Dermis blood vessel endothelial cell (primary cell): ENCODE results near the gene NELFA. TPM values are rescaled to one million over a fixed set of nuclear protein-coding genes. Genes with fewer than 3 reads are reported as not detected.

Experiments
- DNase-seq: peaks from one replicate; pipeline ENCODE4 v3.0.0; 2010
- total RNA-seq: library from RNA; depleted of rRNA; stranded (reverse); fragments of >200 nt; gene quantifications from 2 replicates; pipeline ENCODE4 v1.2.3, GENCODE V29; 2014

The NELFA gene
- 13.8 and 17.0 TPM in 2 replicates for total RNA-seq

DNA sequence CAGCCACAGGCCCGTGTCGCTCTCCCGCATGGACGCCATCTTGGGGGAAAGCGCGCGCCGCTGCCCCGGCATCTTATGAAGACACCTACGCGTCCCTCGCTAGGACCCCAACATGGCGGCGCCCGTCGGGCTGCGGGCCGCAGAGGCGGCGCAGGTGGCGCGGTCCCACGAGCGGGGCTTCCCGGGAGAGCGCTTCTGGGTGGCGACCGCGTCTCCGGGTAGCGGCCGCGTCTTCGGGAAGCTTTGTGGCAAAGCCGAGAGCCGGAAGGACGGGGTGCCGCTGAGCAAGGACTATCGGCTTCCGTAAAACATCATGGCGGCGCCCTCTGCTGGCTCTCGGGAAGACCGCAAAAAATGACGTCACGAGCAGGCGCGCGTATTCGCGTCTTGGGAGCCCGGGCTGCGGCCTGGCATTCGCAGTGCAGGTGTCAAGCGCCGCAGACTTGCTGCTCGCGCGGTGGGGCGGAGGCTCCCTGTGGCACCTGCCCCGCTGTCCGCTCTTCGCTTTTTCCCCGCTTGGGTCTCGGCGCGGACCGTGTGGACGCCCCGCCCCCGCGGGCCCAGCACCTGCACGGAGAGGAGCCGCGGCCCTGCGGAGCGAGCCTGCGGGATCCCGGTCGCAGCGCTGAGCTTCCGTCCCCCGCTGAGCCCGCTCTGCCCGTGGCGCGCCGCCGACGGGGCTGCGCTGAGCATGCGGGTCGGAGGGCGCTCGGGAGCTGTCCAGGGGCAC, at the start of gene NELFA:
TSS of gene NELFA (minus strand) at position 54 of the 730 bp plus-strand sequence. CDS start at position 39, 15 bp downstream.
- peak; percentile 97 for DNase-seq

DNA sequence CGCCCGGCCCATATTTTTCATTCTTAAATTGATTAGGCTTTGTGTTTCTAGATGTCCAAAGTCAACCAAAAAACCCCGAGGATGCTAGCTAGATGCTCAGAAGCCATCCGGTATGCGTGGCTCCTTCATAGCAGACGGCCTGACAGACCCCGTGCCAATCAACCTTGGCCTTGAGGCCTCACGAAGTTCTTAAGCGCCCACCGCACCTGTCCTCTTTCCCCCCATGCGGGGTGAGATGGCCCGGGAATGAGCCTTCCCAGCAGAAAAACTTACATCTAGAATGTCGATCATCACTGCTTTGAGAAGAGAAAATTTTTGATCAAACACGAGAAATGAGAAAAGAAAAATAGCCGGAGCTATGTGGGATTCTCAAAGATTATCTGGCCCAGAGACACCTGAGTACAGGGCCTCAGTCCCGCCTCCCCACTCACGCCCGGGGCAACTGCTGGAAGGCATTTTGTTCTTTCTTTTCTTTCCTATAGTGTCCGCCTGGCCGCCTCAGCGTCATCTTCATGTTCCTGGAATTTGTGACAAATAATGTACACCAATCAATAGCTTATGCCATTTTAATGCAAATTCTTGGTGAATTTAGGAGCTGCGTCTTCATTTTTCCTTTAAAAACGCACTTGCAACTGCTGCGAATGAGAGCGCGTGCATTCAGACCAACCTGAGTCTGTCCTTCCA, 48.8 kb upstream of the NELFA start:
- DNase-seq, result no peak

DNA sequence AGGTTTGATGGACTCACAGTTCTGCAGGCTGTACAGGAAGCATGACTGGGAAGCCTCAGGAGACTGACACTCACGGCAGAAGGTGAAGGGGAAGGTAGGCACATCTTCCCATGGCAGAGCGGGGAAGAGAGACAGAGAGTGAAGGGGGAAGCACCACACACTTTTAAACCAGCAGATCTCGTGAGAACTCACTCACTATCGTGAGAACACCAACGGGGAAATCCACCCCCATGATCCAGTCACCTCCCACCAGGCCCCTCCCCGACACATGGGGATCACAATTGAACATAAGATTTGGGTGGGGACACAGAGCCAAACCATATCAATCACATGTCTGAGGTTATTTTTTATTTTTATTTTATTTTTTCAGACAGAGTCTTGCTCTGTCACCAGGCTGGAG, 45.4 kb upstream of the NELFA start:
- DNase-seq, result no peak

DNA sequence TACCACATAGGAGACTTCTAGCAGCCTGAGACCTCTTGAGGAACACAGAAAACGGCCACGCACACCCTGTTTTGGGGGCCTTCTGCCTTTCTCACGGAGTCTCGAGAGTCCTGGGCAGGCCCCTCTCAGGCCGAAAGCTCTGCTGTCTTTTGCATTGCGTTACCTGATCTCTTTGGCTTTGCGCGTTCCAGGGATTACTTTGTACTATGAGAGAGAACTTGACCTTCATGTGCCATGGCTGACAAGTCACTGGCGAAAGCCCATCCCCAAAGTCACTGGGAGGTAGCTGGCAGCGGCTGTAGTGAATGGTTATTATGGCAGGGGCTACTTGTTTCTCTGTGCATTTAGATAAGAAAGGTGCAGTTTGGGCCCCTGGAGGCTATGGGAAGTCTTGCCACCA, 42.3 kb upstream of the NELFA start:
- no peak for DNase-seq

DNA sequence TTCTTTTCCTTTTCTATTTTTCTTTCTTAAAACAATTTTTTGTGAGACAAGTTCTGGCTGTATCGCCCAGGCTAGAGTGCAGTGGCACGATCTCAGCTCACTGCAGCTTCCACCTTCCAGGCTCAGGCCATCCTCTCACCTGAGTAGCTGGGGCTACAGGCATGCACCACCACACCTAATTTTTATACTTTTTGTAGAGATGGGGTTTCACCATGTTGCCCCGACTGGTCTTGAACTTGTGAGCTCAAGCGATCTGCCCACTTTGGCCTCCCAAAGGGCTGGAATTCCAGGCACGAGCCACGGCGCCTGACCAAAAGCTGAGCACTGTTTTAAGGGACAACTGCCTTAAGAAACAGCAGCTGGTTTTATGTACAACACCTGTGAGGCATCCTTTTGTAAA, 41.0 kb upstream of the NELFA start:
- DNase-seq, result no peak

DNA sequence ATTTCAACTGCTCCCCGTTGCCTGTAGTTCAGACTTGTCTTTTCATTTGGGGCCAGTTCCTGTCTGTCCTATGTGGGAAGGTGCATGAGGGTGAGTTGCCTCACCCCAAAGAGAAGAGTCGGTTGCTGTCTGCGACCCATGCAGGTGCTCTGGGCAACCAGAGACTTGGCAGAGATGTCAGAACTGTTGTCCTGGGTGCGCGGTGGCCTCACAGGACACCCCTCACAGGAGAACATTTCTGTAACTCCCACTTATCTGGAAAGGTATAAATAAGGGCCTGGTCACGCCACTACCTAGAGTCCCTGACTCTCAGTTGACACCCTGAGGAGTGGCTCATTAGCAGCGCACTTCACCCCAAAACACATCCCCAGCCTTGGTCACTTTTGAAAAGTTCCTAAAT, 40.6 kb upstream of the NELFA start:
- DNase-seq, result no peak

DNA sequence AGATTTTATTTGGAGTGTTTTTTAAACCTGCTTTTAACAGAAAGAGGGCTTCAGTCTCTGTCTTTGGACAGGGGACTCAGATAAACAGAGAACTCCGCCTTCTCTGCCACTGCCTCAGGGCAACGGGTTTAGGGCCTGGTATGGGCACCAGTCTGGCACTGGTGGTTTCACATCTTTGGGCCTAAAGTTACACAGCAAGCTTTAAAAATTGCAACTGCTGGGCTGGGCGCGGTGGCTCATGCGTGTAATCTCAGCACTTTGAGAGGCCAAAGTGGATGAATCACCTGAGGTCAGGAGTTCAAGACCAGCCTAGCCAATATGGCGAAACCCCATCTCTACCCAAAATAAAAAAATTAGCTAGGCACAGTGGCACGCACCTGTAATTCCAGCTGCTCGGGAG, 40.1 kb upstream of the NELFA start:
- DNase-seq, result no peak

DNA sequence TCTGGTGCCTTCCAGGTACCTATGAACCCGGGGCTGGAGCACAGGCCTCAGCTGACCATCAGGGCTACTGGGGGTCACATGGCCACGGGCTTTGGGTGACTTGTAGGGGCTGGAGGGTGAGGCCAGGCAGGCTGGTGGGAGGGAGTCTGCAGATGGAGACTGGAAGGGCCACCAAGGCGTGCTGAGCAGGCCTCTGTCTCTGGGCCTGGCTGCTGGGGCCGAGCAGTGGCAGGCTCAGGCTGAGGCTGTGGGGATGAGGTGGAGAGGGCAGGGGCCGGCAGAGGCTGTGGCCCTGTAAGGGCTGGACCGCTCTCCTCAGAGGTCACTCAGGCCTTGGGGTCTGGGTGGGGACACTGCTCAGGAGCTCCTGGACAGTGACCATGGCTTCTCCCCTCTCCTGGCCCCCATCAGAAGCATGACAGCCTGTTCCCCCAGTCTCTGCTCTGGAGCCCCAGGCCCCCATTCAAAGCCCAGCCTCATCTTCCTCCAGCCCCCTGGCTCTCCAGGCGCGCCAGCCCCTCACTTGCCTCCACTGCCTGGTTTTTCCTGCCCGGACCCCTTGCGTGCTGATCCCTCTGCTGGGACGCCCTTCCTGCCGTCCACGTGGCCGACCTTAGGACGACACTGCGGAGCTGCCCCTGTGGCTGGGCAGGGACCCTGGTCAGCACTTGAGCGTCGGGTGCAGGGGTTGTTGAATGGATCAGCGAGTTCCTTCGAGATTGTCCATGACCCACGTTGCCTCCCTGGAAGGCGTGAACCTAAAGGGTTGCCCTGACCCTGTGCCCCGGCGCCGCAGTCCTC, 39.2 kb upstream of the NELFA start:
- no peak for DNase-seq

DNA sequence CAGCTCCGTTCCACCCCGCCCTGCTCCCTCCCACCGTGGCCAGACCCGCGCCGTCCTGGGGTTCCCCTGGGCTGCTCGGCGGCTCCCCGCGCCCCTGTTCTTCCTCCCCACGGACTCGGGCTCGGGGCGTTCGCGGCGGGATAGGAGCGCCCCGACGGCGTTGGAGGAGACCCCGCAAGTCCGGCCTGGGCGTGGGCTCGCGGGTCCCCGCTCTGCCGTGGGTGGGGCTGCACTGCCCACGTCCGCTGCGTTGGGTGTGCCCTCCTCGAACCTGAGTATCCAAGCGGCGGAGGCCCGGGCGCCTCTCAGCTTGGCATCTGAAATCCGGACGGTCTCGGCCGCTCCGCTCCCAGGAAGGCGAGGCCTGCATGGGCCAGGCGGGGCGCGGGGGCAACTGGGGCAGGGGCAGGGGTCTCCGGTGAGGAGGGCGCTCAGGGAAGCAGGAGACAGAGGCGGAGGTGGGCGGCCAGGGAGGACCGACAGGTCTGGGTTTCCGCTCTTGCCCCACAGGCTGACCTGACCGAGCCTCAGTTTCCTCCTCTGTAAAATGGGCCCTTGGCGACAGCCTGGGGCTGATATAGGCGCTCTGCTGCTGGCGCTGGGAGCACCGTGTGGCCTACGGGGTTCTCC, 38.4 kb upstream of the NELFA start:
- DNase-seq, result no peak

DNA sequence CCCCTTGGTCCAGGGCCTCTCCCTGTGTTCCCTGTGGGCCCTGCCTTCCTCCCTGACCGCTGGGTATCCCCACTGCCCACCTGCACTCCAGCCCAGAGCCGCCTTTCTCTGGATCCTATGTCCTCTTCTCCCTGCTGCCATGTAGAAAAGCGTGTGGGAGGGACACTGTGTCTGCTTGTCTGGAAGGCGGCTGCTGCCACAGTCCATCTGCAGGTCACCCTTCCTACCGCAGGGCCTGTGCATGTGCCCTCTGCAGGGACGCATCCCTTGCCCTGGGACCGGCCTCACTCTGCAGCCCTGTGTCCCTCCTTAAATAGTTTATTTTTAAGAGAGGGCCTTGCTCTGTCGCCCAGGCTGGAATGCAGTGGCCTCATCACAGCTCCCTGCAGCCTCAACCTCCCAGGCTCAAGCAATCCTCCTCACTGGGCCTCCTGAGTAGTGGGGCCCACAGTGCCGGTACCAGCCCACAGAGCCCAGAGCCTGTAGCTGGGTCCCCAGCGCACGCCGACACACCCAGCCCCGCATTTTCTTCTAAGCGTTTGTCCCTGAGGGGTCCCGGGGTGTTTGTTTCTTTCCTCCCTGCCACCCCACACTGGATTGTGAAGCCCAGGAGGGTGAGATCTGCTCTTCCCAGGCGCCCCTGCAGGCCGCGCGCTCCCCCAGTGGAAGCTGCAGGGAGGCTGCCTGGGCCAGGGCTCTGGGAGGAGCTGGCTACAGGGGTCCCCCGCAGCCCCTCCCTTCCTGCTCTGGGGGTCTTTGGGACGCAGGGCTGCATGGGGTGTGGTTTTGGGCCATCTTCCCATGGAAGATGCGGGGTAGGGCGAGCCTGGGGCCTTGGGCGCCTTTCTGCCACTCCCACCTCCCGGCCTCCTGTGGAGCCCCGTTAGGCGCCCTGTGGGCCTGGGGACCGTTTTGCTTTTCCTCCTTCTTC, 37.5 kb upstream of the NELFA start:
- DNase-seq, result no peak

DNA sequence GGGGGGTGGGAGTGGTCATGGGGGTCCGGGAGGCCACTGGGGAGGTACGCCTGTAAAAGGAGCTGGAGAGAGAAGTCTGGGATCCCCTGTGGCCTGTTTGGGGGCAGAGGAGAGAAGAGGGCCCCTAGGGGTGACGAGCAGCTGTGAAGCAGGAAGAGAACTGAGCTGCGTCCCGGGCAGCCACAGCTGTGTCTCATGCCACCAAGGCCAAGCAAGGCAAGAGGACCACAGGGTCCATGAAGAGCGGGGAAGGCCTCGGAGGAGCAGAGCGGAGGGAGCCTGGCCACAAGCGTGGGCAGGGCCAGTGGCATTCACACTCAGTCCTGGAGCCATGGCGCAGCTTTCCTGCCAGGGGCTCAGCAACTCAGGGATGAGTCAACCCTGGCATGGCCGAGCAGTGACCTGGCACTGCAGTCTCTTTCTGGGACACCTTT, 36.8 kb upstream of the NELFA start:
- DNase-seq, result no peak

DNA sequence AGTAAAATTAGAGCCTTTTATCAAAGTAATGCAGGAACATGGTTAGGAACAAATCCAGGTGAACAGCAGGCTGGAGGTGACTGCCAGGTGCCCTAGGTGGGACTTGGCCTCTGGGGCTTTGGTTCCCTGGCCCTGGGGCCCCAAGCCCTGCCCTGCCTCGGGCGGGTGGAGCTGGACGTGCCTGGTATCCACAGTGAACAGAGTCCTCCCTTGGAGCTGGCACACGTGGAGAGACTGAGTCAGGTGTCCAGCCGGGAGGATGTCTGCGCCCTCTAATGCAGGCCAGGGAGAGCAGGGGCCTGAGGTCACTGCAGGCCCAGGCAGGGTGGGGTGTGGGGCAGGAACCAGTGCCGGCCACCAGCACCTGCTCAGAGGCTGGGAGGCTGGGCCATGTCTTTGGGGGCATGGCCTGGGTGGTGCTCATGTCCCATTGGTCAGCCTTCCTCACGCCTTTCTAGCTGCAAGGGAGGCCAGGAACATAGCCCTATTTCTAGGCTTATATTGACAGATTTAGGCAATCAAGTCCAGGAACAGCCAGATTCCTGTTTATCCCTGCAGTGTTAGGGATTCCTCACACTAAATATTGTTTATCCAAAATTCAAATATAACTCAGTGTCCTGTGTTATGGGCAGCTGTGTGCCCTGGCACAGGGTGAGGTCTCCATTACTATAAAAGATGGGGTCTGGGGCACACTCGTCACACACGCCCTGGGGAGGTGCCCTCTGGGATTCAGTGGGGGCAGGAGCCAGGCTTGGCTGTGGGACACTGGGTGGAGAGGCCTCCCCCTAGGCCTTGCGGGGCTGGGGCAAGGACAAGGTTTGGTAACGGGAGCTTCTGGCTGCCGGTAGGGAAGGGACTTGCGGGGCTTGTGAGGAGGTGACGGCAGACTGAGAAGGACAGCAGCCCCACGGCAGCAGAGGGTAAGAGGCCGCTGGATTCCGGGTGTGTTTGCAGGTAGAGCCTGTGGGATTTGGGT, 36.1 kb upstream of the NELFA start:
- no peak for DNase-seq

DNA sequence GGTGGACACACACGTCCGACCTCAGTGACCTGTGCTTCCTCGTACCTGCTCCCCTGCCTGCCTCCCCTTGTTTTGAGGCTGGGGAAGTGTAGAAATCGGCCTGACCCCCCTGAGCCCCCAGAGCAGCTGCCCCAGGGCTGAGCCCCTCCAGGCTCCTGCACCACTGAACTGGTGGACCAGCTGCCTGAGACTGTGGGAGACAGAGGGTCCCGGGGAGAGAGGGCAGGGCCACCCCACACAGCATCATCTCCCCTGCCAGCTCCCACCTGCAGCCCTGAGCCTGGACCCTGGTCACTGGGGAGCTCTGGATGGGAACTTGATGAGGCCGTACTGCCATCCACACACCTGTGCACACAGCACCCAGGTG, 35.3 kb upstream of the NELFA start:
- no peak for DNase-seq

DNA sequence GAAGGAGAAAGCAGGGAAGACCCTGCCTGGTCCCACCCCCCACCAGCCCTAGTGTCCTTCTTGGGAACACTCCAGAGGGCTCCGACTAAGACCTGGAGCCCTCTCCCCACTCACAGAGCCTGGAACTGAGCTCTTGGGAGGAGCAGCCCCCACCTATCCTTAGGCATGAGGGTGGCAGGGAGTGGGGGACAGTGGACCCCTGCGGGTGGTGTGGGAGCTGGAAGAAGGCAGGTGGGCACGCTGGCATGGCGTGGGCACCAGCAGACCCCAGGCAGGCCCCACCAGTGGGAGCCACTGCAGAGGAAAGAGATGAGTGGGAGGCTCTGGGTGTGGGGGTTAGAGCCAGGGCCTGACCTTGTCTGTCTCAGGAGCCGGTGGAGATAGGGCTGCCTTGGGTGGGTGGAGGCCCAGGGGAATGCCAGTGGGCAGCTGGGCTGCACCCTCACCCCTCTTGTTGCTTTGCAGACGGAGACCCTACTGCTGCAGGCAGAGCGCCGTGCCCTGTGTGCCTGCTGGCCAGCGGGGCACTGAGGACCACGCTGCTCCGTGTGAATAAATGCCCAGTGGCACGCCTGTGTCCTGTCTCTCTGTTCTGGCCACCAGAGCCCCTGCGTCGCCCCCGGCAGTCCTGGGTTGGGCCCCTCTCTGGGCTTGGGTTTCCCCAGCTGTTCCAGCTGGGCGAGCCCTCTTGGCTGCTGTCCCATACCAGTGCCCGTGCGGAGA, 34.8 kb upstream of the NELFA start:
- DNase-seq, result no peak

DNA sequence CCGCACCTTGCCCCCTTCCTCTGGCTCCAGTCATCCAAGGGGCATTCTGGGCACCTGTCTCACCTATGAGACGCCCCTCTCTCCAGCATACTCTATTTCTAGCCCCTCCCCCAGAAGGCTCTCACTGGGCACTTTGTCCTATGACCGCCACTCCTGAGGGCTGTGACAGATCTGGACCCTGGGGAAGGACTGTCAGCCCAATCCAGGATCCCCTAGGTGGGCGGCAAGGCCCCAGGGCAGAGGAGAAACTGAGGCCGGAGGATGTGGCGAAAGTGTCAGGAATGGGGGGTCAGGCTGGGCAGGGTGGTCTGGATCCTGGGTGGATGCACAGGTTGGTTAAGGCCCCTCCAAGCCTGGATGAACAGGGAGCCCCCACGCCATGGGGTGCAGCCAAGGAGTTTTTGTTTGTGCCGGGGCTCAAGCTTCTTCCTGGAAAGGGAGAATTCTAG, 34.2 kb upstream of the NELFA start:
- DNase-seq, result no peak

DNA sequence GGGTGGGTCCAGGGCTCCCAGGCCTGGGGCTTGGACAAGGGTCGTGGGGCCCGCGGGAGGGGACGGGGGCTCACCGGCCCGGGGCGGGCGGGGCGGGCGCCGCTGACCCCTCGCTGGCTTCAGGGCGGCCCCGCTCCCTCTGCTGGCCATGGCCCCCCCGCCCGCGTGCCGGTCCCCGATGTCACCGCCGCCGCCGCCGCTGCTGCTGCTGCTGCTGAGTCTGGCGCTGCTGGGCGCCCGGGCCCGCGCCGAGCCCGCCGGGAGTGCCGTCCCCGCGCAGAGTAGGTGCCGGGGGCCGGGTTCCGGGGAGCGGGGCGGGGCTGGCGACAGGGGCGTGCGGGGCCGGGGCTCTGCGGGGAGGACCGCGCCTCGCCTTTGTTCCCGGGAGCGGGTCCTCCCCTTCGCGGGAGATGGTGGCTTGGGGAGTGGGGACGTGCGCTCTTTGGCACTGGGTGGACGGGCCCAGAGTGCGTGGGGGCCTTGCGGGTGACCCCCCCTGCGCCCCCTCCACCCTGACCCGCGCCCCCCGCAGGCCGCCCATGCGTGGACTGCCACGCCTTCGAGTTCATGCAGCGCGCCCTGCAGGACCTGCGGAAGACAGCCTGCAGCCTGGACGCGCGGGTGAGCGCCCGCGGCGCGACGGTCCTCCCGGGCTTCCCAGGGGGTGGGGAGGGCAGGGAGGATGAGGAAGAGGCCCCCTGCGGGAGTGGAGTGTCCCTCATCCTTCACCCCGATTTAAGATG, 33.6 kb upstream of the NELFA start:
- DNase-seq, result no peak

DNA sequence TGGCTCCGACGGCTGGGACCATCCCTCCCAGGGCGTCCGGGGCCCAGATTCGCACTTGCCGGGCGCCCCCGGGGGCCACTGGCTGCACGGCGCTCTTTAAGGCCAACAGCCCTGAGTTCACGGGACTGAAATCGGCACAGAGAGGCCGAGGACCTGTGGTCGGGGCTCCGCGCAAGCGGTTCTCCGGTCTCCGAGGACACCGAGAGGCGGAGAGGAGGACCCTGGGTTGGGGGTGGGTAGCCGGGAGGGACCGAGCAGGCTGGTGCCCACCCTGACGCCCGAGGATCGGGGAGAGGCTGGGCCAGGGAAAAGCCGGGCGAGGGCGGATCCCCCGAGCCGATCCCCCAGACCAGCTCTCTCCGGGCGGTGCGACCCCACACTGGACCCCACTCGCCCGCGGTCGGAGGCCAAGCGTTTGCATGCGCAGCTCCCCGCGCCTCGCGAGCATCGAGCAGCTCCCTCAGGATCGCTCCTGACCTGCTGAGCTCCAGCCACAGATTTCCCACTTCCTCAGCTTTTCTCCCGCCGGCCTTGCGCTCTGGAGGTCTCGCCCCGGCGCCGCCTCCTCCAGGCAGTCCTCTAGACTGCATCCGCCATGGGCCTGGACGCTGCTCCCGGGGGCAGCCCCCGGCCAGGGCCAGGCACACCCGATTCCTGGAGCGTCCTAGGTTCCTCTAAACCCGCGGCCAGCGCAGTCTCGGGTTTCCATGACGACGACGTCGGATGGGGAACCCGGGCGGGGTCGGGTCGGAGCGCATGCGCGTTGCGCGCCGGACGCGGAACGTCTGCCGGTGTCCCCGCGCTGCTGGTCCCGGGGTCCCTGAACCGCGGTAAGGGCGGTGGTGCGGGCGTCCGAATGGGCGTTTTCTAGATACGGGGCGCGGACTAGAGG, 32.7 kb upstream of the NELFA start:
- DNase-seq, result peak; percentile 68
